Upper lobe of right lung (tissue), 1 donor: ENCODE results near the gene PPP1R13B. TPM values are rescaled to one million over a fixed set of nuclear protein-coding genes. Genes with fewer than 3 reads are reported as not detected.
A peak's percentile ranks its signal among the peaks of the same experiment; 100 is the strongest.

Experiments used
- ATAC-seq: fragments of 200-7000 bp; cut with Tn5 transposase; one replicate; pipeline ENCODE4 v1.9.1; 2020; ENCODE audit warnings: mild to moderate bottlenecking, moderate library complexity
- DNase-seq: peaks from one replicate; pipeline ENCODE4 v3.0.0-alpha.2; 2020
- H3K27ac ChIP-seq: fragments of 200-600 bp; one replicate; pipeline ENCODE4 v1.8.0; 2022
- H3K27me3 ChIP-seq: fragments of 200-600 bp; one replicate; pipeline ENCODE4 v1.8.0; 2022; ENCODE audit warnings: mild to moderate bottlenecking
- H3K36me3 ChIP-seq: fragments of 200-600 bp; one replicate; pipeline ENCODE4 v1.8.0; 2022
- H3K4me1 ChIP-seq: fragments of 200-600 bp; one replicate; pipeline ENCODE4 v1.8.0; 2022
- H3K4me3 ChIP-seq: fragments of 200-600 bp; one replicate; pipeline ENCODE4 v1.8.0; 2022; ENCODE audit warnings: mild to moderate bottlenecking
- H3K9me3 ChIP-seq: fragments of 200-600 bp; one replicate; pipeline ENCODE4 v1.8.0; 2022
- CTCF ChIP-seq: fragments of 200-600 bp; IDR thresholded peaks from one replicate; pipeline ENCODE4 v1.8.0; 2022; ENCODE audit warnings: antibody characterized with exemption
- intact Hi-C: fragments of 100-400 bp; cut with DNase I; formaldehyde crosslinking; loops from one replicate; pipeline ENCODE4 v1.11.0; 2022
- total RNA-seq: library from RNA; stranded (reverse); fragmentation: NEBNext Ultra II Directional; extraction: Animal tissue kit (Norgen Biotek cat#: 25700); gene quantifications from one replicate; pipeline ENCODE4 v1.2.1, GENCODE V29; 2021
- donor health status: DM: no; HTN: yes; CAD: no; lungs with severe emphysema.

The PPP1R13B gene
- total RNA-seq, 1 donor from 2014 or later = 78.5 TPM

DNA sequence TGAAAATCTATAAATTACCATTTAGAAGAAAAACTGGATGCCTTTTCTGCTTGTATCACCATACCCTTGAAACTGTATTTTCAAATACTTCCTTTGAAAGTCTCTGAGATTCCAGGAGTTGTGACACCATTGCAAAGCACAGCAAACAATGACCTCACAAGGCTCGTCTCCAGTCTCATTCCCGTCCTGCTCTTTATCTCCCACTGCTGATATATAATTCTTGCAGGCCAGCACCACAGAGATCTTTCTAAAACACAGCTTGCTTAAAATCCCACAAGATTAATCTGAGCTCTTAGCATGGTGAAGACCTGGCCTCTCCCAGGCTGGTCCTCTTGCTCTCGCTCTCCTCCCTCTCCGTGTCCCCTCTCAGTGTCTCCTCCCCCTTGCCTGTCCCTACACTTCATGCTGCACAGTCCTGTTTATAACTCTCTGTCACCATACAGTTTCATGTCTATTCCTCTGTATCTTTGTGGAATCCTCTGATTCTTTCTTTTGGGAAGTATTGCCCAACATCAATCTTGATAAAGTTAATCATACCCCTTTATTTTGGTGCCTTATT lies 80.0 kb downstream of the PPP1R13B start:
- Histone ChIP-seq H3K4me1 (no peaks in the 10 kb centered on the region), H3K9me3 (no peaks in the 10 kb centered on the region), H3K27me3 (no peaks in the 10 kb centered on the region), H3K4me3 (no peak overlapping the region), H3K27ac (no peak overlapping the region), H3K36me3 (peaks cover 8% of the 10 kb centered on the region)
- ATAC-seq = peak; percentile 35
- no peak for DNase-seq
- no peak for TF ChIP-seq CTCF
- intact Hi-C loops = no loop called here

DNA sequence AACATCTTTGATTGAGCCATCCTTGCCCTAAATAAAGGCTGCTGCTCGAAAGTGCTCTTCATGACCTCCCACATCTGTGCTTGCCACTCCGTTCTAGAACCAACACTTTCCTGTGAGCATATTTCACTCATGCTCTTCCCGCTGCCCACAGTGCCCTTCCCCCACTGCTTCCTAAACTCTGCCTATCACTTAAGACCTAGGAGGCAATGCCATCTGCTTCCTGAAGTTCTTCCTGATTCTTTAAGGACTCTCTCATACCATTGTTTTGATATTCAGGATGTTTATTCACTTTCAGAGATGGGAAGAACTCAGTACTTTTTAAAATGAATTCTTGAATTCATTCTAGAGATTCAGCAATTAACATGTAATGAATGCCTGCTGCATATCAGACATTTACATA lies 81.8 kb downstream of the PPP1R13B start:
- Histone ChIP-seq H3K4me1 (no peaks in the 10 kb centered on the region), H3K9me3 (no peaks in the 10 kb centered on the region), H3K27ac (no peak overlapping the region), H3K36me3 (peaks cover 8% of the 10 kb centered on the region), H3K27me3 (no peaks in the 10 kb centered on the region), H3K4me3 (no peak overlapping the region)
- TF ChIP-seq CTCF = no peak
- DNase-seq (no peak), ATAC-seq (no peak)
- intact Hi-C loops = no loop called here

DNA sequence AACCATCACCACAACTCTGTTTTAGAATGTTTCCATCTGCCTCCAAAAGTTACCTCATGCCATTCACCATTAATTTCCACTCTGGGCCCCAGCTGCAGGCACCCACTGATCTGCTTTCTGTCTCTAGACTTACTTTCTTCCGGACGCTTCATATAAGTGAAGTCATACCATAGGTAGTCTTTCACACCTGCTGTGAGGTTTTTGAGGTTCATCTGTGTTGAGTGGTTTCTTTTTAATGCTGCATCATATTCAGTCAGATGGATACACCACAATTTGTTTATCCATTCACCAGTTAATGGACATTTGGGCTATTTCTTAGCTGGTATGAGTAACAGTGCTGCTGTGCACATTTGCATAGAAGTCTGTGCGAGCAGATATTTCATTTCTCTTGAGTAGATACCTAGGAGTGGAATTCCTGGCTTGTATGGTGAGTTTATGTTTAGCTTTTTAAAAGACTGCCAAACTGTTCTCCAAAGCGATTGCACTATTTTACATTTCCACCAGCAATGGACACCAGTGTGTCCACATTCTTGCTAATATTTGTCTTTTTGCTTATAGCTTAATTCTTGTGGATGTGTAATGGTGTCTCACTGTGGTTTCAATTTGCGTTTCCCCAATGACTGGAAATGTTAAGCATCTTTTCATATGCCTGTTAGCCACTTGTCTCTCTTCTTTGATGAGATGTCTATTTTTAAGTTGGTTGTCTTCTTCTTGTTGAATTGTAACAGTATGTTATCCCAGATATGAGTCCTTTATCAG lies 83.5 kb downstream of the PPP1R13B start:
- no peaks in the 10 kb centered on the region for H3K9me3 ChIP-seq
- ATAC-seq (no peak), DNase-seq (no peak)
- no peak overlapping the region for H3K4me3 ChIP-seq
- intact Hi-C loops = no loop called here
- TF ChIP-seq CTCF = no peak
- H3K27me3 ChIP-seq = no peaks in the 10 kb centered on the region
- H3K27ac ChIP-seq = no peak overlapping the region
- no peaks in the 10 kb centered on the region for H3K4me1 ChIP-seq
- H3K36me3 ChIP-seq = peaks cover 8% of the 10 kb centered on the region

DNA sequence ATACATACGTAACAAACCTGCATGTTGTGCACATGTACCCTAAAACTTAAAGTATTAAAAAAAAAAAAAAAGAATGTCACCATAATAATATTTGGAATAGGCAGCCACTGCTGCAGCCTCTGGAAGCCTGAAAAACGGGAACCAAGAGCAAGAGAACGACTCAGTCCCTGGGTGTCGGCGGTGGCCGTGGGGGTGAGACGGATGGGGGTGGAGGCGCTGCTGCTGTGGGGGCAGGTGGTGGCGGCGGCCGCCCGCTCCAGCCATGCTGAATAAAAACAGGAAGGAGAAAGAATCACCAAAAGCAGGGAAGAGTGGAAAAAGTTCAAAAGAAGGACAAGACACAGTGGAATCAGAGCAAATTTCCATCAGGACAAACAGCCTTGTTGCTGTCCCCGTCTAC lies 84.8 kb downstream of the PPP1R13B start:
- DNase-seq (no peak), ATAC-seq (peak; percentile 67)
- no peak for TF ChIP-seq CTCF
- Histone ChIP-seq H3K4me1 (no peaks in the 10 kb centered on the region), H3K36me3 (peaks cover 8% of the 10 kb centered on the region), H3K9me3 (no peaks in the 10 kb centered on the region), H3K4me3 (no peak overlapping the region), H3K27ac (no peak overlapping the region), H3K27me3 (no peaks in the 10 kb centered on the region)
- intact Hi-C loops = no loop called here

GRCh38 chr14:103762036-103762435 lies 85.3 kb downstream of the PPP1R13B start:
- ATAC-seq = no peak
- DNase-seq = no peak
- Histone ChIP-seq H3K27me3 (no peaks in the 10 kb centered on the region), H3K4me3 (no peak overlapping the region), H3K9me3 (no peaks in the 10 kb centered on the region), H3K36me3 (peaks cover 8% of the 10 kb centered on the region), H3K27ac (no peak overlapping the region), H3K4me1 (no peaks in the 10 kb centered on the region)
- intact Hi-C loops = no loop called here
- TF ChIP-seq CTCF = no peak
